Stimulated activated CD4-positive, alpha-beta T cell treated with anti-CD3 and anti-CD28 coated beads, Interleukin-2, amount 100 ng/mL, for 4 hours (primary cell): ENCODE results near the gene CD207.
A peak's percentile ranks its signal among the peaks of the same experiment; 100 is the strongest.
"Not testable (repeated sequence)": the region's sequence is repeated elsewhere in the genome, so short reads cannot be mapped to it uniquely, and the experiment has no call there.

ENCODE experiments used
- DNase-seq: peaks from one replicate; pipeline ENCODE4 v3.0.0-alpha.2; 2020; ENCODE audit warnings: low read depth

The CD207 gene

GRCh38 chr2:70835643-70836042 lies at the start of gene CD207:
CD207 (minus strand) TSS chr2:70835816; CDS start chr2:70835776, 40 bp downstream.
- DNase-seq: no peak

GRCh38 chr2:70878543-70878942 lies 42.9 kb upstream of the CD207 start:
- DNase-seq: not testable (repeated sequence)

GRCh38 chr2:70876138-70876537 lies 40.5 kb upstream of the CD207 start:
- not testable (repeated sequence) for DNase-seq

GRCh38 chr2:70873541-70873940 lies 37.9 kb upstream of the CD207 start:
- DNase-seq: no peak

- peak; percentile 65 for DNase-seq
Observed at GRCh38 chr2:70871398-70872211, 36.0 kb upstream of the CD207 start.

- no peak for DNase-seq
Observed at GRCh38 chr2:70870790-70871189, 35.2 kb upstream of the CD207 start.

GRCh38 chr2:70868970-70869369 lies 33.4 kb upstream of the CD207 start:
- no peak for DNase-seq

- peak; percentile 53 for DNase-seq
Observed at GRCh38 chr2:70861777-70862625, 26.4 kb upstream of the CD207 start.

- DNase-seq: no peak
Observed at GRCh38 chr2:70855667-70856066, 20.1 kb upstream of the CD207 start.

GRCh38 chr2:70854411-70854810 lies 18.8 kb upstream of the CD207 start:
- no peak for DNase-seq

- DNase-seq: no peak
Observed at GRCh38 chr2:70852824-70853223, 17.2 kb upstream of the CD207 start.

GRCh38 chr2:70851704-70852103 lies 16.1 kb upstream of the CD207 start:
- DNase-seq: peak; percentile 37

GRCh38 chr2:70850925-70851324 lies 15.3 kb upstream of the CD207 start:
- DNase-seq: no peak

- DNase-seq: no peak
Observed at GRCh38 chr2:70842401-70842800, 6.8 kb upstream of the CD207 start.

GRCh38 chr2:70837980-70838925 lies 2.6 kb upstream of the CD207 start:
- no peak for DNase-seq

- no peak for DNase-seq
Observed at GRCh38 chr2:70834881-70835280, 735 bp downstream of the CD207 start.

GRCh38 chr2:70834106-70834505 lies 1.5 kb downstream of the CD207 start:
- no peak for DNase-seq

GRCh38 chr2:70833246-70833645 lies 2.4 kb downstream of the CD207 start:
- DNase-seq: no peak

GRCh38 chr2:70832386-70832785 lies 3.2 kb downstream of the CD207 start:
- DNase-seq: no peak

GRCh38 chr2:70831861-70832260 lies 3.8 kb downstream of the CD207 start:
- no peak for DNase-seq

- DNase-seq: no peak
Observed at GRCh38 chr2:70830366-70830765, 5.2 kb downstream of the CD207 start.

GRCh38 chr2:70829916-70830315 lies 5.7 kb downstream of the CD207 start:
- no peak for DNase-seq
